Upper lobe of left lung (tissue), 4 donors: ENCODE data around the gene DHRS12.

ENCODE experiments used
- EP300 ChIP-seq, 4 donors: sonication (generic); formaldehyde crosslinking; IDR thresholded peaks; one replicate each; pipeline ENCODE4 v1.5.1; 2017; ENCODE audit warnings: antibody characterized with exemption in 4 of 4, control low read depth in 2 of 4
- POLR2A ChIP-seq, 4 donors: fragments of 450-650 bp; IDR thresholded peaks; one replicate each; pipeline ENCODE4 v1.5.1; 2016 to 2017; ENCODE audit warnings: antibody characterized with exemption in 4 of 4, mild to moderate bottlenecking in 2 of 4
- POLR2AphosphoS5 ChIP-seq, 2 donors: sonication (generic); formaldehyde crosslinking; IDR thresholded peaks; one replicate each; pipeline ENCODE4 v1.5.1; 2017; ENCODE audit warnings: antibody characterized with exemption in 2 of 2
- TF ChIP-seq, protein P1 (sequence below), 6 experiments: fragments of 450-650 bp in 4 of 6; fragments of 200-600 bp in 2 of 6; sonication (generic) in 2 of 6; IDR thresholded peaks; one replicate each; pipeline ENCODE4 v1.5.1; 2016 to 2019; ENCODE audit warnings: antibody characterized with exemption in 6 of 6

DNA sequence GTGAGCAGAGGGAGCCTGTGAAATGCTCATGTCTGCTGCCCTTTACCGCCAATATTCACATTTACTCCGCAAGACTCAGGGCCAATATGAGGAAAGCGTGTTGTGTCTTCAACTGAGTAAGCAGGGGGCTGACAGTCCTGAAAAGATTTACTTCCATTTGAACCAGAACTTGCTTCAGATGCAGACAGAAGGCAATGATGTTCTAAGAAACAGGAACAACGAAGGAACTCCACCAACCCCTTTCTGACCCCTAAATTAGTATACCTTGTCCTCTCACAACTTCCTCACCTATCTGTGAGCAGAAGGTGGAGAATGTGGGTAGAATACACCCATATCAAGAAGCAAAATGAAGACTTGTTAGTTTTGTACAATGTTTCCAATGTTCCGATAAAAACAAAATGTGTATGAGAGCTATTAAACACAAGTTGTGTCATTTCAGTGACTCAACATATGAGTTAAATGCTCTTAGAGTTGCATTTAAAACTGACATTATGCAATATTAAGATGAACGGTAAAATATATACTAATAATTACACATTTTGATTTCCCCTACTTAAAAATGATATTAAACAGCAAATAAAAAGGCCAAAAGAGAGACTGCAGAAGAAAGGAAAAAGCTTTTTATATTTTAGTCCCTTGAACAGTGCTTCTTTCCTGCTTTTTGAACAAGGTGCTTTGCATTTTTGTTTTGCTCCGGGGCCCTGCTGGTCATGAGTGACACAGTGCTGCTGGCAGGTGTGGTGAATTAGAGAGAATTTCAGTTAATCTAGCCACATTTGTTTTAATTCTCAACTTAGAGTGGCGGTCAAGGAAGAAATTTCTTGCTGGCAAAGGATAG, 25.0 kb upstream of the DHRS12 start:
- TF ChIP-seq POLR2A (IDR thresholded peaks at IDR 0.05) (no peak), EP300 (IDR thresholded peaks at IDR 0.05) (no peak), POLR2AphosphoS5 (IDR thresholded peaks at IDR 0.05) (no peak)
- TF ChIP-seq, protein P1, sequence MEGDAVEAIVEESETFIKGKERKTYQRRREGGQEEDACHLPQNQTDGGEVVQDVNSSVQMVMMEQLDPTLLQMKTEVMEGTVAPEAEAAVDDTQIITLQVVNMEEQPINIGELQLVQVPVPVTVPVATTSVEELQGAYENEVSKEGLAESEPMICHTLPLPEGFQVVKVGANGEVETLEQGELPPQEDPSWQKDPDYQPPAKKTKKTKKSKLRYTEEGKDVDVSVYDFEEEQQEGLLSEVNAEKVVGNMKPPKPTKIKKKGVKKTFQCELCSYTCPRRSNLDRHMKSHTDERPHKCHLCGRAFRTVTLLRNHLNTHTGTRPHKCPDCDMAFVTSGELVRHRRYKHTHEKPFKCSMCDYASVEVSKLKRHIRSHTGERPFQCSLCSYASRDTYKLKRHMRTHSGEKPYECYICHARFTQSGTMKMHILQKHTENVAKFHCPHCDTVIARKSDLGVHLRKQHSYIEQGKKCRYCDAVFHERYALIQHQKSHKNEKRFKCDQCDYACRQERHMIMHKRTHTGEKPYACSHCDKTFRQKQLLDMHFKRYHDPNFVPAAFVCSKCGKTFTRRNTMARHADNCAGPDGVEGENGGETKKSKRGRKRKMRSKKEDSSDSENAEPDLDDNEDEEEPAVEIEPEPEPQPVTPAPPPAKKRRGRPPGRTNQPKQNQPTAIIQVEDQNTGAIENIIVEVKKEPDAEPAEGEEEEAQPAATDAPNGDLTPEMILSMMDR (IDR thresholded peaks at IDR 0.05), result no peak
